NCI-H82 (cell line): ENCODE data around the gene LENEP.

ENCODE experiments used
- DNase-seq: peaks from one replicate; lab custom pipeline; 2025; lab: John Stamatoyannopoulos, UW

Gene LENEP

DNA sequence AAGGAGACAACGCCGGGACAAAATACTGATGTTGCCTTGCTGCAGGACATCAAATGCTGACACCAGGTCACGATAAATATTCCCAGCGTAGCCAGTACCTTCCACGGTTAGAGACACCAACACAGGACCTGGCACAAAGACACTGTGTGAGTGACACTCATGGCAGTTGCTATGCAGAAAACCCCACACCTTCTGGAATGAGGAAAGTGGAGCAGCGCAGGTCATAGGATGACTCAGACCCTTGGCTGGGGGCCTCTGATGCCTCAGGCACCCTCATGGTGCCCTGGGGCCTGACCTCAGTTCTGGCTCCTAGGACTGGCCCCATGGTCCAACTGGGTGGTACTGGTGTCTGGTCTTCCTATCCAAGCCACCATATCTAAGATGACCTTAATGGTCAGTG lies 33.2 kb downstream of the LENEP start:
- DNase-seq: no peak

- no peak for DNase-seq
These were observed 36.3 kb downstream of the LENEP start for GRCh38 chr1:155029513-155030242.

GRCh38 chr1:155030243-155030795 lies 36.9 kb downstream of the LENEP start:
- DNase-seq: no peak

- no peak for DNase-seq
These were observed 37.5 kb downstream of the LENEP start for GRCh38 chr1:155030899-155031298.

DNA sequence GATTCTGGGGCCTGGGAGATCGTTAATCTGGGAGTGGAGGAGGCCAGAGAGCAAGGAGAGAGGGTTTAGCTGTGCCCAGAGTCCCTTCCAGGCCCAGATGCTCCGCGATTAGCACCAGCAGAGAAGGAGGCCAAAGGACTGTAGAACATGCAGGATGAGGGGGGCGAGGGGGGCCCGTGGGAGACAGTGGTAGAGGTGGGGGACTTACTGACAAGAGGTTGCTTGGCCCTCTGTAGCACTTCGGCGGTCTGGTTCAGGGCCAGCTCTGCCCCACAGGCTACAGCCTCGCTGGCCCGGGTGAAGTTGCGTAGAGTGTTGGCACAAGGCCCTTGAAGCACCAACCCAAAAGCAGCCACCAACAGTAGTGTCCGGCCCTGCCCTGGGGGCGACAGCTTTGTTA lies 39.5 kb downstream of the LENEP start:
- DNase-seq: no peak

- DNase-seq: no peak
These were observed 40.1 kb downstream of the LENEP start, which contains the start of the genes DCST1 and DCST2 for GRCh38 chr1:155033524-155033923. DCST1 (plus strand) TSS chr1:155033824; CDS start chr1:155034037, 213 bp downstream. DCST2 (minus strand) TSS chr1:155033781; CDS start chr1:155033701, 80 bp downstream.

- DNase-seq: no peak
These were observed 41.2 kb downstream of the LENEP start for GRCh38 chr1:155034318-155035208.

GRCh38 chr1:155035936-155036335 lies 42.5 kb downstream of the LENEP start:
- no peak for DNase-seq

GRCh38 chr1:155037043-155037442 lies 43.7 kb downstream of the LENEP start:
- no peak for DNase-seq

- no peak for DNase-seq
These were observed 44.6 kb downstream of the LENEP start for GRCh38 chr1:155037851-155038441.

DNA sequence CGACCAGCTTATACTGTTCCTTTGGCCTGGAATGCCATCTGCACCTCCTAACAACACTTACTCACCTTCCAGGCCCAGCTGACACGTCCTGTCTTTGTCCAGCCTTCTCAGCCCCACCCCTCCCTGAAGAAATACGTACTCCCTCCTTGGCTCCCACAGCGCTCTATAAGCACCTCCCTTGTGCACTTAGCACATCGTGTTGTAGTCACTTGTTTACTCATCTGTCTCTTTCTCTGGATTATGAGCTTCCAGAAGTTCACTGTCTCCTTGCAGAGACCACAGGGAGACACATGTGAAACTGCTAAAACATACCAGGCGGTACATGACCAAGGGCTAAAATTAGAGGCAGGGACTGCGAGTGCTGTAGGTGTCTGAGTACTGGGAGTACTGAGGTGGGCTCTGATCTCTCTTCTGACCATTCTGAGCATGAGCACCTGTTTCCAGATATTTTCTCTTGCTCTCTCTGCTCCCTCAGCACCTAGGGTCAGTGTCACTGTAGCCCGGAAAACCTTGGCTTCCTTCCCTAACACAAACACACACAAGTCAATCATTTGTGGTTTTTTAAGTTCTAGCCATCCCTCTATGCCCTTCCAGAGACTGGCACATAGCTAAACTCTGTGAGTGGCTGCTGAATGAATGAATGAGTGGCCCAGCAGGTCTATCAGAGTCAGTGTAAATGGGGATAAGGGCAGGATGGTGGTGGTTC lies 45.4 kb downstream of the LENEP start:
- no peak for DNase-seq

GRCh38 chr1:155039308-155039669 lies 45.9 kb downstream of the LENEP start:
- no peak for DNase-seq

DNA sequence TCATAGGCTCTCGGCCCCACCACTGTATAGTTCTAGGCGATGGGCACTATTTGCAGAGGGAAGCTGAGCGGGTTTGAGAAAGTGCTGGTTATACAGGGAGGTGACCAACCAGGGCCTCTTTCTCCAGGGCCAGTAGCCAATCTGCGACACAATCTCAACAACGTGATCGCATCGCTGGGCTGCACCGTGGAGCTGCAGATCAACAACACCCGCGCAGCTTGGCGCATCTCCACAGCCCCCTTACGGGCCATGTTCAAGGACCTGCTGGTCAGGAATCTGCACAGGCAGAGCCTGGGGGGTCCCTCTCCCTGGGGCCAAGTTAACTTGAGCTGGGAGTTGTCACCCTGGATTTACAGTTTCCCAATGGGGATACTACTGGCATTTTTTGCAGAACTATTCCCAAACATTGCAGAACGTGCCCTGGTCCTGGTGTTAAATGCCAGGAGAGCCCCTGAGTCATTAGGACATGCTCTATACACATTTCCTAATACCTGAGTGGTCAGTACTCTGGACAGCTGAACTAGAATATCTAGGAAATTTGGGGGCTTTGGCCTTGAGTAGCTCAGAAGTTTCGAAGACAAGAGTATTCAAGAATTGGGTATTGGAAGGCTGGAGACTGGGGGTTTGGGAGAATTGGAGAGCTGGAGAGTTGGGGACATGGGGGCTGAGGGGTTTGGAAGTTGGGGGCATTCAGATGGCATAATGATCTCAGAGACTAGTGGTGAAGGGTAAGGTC lies 47.1 kb downstream of the LENEP start:
- no peak for DNase-seq

DNA sequence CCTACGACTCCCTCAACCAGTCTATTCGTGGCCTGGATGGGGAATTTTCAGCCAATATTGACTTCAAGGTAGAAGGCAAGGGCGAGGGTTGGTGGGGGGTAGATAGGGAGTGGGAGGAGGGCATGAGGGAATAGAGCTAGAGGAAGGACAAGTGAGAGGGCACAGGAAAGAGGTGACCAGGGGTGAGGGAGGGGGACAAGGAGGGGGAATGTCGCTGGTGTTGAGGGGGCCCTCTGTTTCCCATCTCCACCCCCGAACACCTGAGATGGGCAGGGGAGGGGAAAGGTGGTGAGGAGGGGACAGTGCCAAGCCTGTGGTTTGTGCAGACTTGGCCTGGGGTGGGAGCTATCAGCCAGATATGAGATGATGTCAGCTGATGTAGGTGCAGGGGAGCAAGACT lies 49.4 kb downstream of the LENEP start:
- DNase-seq: no peak

- no peak for DNase-seq
These were observed 49.9 kb downstream of the LENEP start for GRCh38 chr1:155043301-155043702.

DNA sequence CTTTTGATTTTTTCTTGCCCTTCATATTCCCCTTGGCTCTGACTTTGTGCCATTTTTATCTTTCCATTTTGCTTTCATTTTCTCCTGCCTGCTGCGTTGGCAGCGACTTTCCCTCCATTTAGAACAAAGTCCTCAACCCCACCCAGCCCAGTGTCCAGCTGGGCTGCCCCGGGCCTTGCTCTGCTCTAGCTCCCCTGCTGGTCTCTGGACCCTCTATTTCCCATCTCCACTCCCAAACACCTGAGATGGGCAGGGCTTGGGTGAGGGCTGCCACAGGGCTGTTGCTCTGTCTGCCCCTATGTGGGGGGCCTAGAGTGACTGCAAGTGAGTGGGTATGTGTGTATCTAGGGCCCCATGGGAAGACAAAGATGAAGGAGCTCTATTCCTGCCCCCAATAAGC lies 50.4 kb downstream of the LENEP start:
- no peak for DNase-seq
